Activated CD4-positive, alpha-beta T cell treated with anti-CD3 and anti-CD28 coated beads for 1 hour (primary cell): ENCODE results near the gene ANKS1B.

Source experiments
- DNase-seq: peaks from one replicate; pipeline ENCODE4 v3.0.0-alpha.2; 2020

Gene ANKS1B

GRCh38 chr12:99435095-99435791, 549.5 kb downstream of the ANKS1B start:
- DNase-seq: no peak

- no peak for DNase-seq
Measured at GRCh38 chr12:99433155-99433554, 551.6 kb downstream of the ANKS1B start.

- DNase-seq: no peak
Measured at GRCh38 chr12:99431203-99431602, 553.5 kb downstream of the ANKS1B start.

- no peak for DNase-seq
Measured at GRCh38 chr12:99427104-99427503, 557.6 kb downstream of the ANKS1B start.

- DNase-seq: no peak
Measured at GRCh38 chr12:99418379-99418778, 566.4 kb downstream of the ANKS1B start.

- no peak for DNase-seq
Measured at GRCh38 chr12:99413751-99414150, 571.0 kb downstream of the ANKS1B start.

GRCh38 chr12:99393763-99394162, 591.0 kb downstream of the ANKS1B start:
- DNase-seq: no peak

GRCh38 chr12:99392091-99392850, 592.5 kb downstream of the ANKS1B start:
- no peak for DNase-seq

- no peak for DNase-seq
Measured at GRCh38 chr12:99390707-99391106, 594.0 kb downstream of the ANKS1B start.

- no peak for DNase-seq
Measured at GRCh38 chr12:99389751-99390150, 595.0 kb downstream of the ANKS1B start.

GRCh38 chr12:99388671-99389195, 596.0 kb downstream of the ANKS1B start:
- DNase-seq: no peak

GRCh38 chr12:99387661-99388060, 597.1 kb downstream of the ANKS1B start:
- DNase-seq: no peak

- no peak for DNase-seq
Measured at GRCh38 chr12:99386907-99387306, 597.8 kb downstream of the ANKS1B start.

- DNase-seq: no peak
Measured at GRCh38 chr12:99383258-99383657, 601.5 kb downstream of the ANKS1B start.

GRCh38 chr12:99381992-99382391, 602.7 kb downstream of the ANKS1B start:
- no peak for DNase-seq

GRCh38 chr12:99380701-99381100, 604.0 kb downstream of the ANKS1B start:
- DNase-seq: no peak

GRCh38 chr12:99374023-99374422, 610.7 kb downstream of the ANKS1B start:
- no peak for DNase-seq

GRCh38 chr12:99372257-99372920, 612.3 kb downstream of the ANKS1B start:
- no peak for DNase-seq

- no peak for DNase-seq
Measured at GRCh38 chr12:99370421-99371138, 614.2 kb downstream of the ANKS1B start.

- DNase-seq: no peak
Measured at GRCh38 chr12:99367181-99367580, 617.6 kb downstream of the ANKS1B start.

- DNase-seq: no peak
Measured at GRCh38 chr12:99352269-99352668, 632.5 kb downstream of the ANKS1B start.

GRCh38 chr12:99343960-99344359, 640.8 kb downstream of the ANKS1B start:
- no peak for DNase-seq

GRCh38 chr12:99339663-99340062, 645.1 kb downstream of the ANKS1B start:
- no peak for DNase-seq
